Stimulated activated CD4-positive, alpha-beta T cell treated with anti-CD3 and anti-CD28 coated beads, TNF-alpha, amount 100 ng/mL, for 24 hours (primary cell): ENCODE data around the gene FAXDC2.

Experiments used
- DNase-seq, 3 experiments: peaks; one replicate each; pipeline ENCODE4 v3.0.0-alpha.2; 2020; ENCODE audit warnings: low read depth in 3 of 3

FAXDC2 gene

DNA sequence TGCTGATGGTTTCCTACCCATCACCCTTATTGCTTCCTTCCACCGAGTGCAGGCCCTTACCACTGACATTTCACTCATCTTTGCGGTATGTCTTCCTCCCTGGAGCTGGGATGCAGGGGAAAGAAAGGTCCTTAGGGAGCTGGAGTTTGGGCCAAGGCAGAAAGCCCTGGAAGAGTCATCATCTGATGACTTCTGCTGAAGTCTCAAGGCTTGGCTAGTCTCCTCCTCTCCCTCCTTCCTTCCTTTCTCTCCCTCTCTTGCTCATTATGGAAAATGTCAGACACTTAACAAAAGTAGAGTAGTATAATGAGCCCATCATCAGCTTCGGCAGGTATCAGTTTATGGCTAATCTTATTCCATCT lies 55.2 kb downstream of the FAXDC2 start:
- no peak for DNase-seq

DNA sequence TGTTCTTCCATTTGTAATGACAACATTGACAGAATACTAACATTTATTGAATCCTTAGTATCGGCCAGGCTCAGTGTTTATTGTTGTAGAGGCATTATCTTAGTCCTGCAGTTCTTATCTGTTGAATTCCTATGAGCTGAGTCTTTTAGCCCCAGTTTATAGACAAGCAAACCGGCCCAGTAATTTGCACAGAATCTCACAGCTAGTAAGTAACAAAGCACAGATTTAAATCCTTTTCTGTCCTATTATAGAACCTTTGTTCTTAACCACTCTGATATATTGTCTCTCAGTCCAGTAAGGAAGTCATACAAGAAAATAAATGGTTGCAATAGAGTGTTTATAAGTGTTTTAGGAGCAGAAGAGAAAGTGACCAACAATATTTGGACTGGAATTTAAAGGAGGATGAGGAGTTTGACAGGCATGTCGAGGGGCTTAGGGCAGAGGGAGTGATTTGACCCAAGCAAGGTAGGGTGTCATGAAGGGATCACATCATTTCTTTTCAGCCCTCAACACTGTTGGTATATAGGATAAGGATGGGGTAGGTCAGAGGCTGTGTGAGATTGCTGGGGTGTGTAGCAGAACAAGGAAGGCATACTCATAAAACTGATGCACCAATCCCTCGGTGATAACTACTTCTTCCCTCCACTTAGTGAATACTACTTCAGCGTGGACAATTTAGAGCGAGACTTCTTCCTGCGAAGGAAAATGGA lies 55.7 kb downstream of the FAXDC2 start:
- no peak for DNase-seq

DNA sequence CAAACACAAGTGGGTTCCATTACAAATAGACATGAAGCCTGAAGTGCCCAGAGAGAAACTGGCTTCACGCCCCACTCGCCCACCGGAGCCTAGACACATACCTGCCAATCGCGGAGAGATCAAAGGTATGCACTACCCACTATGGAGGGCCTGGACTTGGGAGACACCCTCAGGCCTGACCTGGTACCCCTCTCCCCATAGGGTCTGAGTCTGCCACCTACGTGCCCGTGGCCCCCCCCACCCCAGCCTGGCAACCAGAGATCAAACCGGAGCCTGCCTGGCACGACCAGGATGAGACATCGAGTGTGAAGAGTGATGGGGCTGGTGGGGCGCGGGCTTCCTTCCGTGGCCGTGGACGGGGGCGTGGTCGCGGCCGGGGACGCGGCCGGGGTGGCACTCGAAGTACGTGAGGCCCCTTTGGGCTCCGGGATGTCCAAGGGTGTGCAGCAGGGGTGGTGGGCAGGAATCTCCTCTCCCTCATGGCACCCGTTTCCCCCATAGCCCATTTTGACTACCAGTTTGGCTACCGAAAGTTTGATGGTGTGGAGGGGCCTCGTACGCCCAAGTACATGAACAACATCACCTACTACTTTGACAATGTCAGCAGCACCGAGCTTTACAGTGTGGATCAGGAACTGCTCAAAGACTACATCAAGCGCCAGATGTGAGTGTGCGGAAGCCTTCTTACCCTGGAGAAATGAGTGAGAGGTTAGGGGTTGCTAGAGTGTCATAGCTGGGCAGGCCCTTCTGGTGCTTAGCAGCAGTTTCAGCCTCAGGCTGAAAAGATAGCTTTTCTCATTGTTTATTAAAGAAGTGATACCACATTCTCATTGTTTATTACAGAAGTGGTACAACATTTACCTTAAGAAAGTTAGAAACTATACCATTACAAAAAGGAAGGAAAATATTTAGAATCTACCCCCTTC lies 56.5 kb downstream of the FAXDC2 start:
- no peak for DNase-seq

DNA sequence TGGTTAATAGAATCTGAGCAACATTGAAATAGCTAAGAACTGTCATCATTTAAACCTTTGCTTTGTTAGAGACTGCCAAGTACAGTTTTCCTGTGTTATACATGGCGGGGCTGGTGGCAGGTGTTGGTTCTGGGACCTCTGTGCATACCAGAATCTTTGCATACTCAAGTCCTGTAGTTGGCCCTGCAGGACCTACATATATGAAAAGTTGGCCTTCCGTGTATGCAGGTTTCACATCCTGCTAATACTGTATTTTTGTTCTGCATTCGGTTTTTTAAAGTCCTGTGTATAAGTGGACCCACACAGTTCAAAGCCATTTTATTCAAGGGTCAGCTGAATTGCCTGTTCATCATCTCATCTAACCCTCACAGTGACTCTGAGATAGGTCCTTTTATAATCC lies 58.9 kb downstream of the FAXDC2 start:
- no peak for DNase-seq

DNA sequence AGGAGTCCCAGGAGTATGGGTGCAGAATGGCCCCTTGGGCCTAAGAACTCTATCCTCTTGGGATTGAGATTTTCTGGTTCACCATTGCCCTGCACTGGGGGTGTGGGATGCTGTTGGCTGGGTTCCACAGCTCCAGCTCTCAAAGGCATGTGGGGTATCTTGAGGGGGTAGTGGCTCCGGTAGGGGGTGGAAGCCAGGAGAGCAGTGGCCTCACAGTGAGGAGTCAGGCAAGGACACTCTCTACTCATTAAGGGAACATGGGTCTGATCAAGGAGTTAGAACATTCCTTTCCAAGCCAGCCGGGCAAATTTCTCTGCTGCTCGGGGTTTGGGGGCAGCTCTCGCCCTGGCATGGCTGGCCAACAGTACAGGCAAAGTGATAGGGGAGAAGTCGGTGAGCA lies 62.2 kb downstream of the FAXDC2 start:
- DNase-seq, result no peak

DNA sequence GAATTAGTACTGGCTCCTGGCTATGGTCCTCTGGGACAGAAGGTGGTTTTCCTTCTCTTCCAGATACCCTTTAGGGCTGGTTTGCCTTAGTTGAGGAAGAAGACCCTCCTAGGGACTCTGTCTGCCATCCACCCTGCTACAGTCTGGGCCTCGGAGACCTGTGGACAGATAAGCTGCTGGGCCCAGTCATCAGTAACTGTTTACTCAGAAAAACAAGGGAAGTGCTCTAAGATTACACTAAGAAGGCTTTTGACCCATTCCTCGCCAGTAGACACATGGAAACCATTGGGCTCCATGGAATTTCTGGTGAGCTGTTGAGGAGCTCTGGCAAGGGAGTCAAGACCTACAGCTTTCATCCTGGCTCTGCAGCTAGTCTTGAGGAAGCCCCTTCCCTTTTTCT lies 64.0 kb downstream of the FAXDC2 start:
- no peak for DNase-seq

DNA sequence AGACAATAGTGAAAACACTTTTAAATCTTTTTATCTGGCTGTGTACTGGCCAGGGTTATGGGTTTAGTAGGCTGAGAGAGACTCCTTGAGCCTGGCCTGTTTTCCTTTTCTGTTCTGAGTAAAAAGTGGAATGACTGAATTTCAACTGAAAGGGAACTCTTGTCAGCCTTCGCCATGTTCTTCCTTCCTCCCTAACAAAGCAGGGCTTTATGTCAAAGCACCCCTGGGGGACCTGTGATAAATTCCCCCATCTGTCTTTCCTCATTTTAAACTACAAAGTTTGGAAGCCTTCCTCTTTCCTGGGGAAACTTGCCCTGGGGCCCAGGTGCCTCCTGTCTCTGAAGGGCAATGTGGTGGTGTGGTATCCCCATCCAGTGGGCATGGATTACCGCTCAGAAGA lies 65.5 kb downstream of the FAXDC2 start:
- DNase-seq, result no peak

DNA sequence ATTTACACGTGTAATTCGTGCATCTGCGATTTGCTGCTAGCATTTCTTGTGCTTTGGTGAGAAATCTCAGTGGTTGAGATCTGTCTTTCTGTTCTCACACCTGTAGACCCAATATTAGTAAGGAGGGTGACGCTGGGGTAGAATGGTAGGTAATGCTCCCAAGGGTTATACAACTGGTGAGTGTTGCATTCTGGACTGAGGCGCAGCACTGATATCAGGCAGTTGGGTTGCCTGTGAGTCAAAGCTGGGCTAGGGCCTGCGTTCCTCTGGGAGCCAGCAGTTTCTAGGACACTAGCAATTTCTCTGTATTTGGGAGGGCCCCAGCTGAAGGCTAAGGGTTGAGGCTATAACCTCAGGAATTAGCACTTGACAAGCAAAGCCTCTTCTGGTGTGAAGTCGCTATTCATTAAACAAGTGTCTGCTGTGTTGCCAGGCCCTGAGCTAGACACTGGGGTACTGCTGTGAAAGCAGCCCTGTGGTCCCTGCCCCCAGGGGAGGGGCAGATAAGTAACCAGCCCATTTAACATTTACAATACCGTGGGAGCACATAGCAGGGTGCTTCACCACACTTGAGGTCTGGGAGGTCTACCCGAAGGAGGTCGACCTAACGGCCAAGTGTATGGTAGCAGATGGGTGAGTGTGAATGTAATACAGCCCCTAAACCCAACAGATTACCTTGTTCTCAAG lies 66.5 kb downstream of the FAXDC2 start:
- DNase-seq, result no peak

DNA sequence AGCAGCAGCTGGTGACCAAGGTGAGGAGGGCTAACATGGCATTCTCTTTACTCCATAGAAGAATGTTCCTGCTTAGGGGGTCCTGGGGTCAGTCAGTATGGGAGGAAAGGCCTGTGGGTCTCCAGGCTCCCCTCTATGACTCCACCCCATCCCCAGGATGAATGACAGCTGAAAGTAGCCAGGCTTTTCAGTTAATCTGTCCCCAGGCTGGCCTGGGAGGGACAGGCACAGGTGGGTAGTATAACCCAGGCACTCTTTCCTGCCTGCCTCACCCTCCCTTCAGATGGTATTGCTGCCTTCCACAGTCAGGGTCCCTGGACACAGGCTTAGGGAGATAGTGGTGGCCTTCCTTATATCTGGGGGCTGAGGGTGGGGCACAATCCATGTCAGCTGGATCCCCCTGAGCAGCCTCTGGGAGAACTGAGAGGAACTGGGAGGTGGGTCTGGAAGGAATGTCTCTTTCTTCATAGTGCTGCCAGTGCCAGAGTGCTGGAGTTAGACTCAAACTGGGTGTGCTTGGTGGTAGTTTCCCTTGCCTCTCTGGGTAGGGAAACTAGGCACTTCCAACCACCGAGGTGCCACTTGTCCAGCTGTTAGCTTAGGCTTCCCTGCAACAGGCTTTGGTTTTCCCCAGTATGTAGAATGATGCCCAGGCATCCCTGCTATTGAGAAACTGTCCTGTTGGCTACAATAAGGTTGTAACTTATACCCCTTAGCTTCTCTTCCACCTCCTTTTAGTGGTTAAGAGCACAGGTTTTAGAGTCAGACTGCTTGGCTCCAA lies 67.4 kb downstream of the FAXDC2 start:
- no peak for DNase-seq

DNA sequence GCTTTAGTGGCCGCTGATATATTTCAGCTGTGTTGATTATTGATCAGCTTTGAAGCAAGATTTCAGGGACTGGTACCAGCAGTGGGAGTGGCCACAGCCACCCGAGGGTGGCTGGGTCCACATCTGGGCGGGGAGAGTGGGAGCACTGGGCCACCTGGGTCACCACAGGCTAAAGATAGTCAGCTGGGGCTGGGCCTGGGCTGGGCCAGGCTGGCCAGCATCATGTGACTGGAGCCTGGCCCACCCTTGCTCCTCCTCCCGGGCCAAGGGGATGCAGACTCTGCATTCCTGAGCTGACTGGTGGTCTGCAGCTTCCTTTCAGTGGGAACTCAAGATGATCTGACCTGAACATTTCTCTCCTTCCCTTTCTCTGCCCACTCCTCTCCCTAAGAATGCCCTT lies 68.1 kb downstream of the FAXDC2 start:
- no peak for DNase-seq

DNA sequence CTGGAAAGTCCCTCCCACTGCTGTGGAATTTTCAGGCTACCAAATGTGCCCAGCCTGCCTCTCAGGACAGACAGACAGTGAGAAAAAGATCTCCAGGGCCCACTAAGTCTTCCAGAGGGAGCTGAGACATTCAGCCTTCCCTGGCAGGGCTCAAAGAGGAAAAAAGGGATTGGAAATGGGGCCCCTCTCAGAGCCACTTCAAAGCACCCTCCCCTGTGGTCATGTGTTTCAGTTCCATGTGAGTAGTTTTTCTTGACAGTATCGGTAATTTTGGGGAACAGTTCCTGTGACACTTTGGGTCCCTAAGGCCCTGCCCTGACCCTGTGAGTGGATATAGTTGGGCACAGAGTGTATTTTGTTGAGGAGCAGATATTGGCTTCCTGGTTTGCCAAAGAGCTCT lies 70.3 kb downstream of the FAXDC2 start:
- no peak for DNase-seq

DNA sequence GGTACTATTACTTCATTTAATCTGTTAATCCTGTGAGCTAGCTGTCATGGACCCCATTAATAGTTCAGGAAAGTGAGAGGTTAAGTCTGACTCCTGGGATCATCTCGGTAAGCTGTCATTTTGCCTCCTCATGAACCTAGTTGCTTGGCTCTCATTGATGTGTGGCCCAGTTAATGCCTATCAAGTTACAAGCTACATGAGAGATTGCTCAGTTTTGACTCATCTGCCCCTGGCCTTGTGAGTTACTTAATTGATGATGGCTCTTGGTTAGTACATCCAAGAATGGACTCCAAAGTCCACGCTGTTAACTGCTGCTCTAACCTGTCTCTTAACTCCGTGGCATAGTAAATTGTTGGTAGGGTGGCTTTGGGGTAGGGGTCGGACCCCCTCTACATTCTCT lies 71.3 kb downstream of the FAXDC2 start:
- no peak for DNase-seq

DNA sequence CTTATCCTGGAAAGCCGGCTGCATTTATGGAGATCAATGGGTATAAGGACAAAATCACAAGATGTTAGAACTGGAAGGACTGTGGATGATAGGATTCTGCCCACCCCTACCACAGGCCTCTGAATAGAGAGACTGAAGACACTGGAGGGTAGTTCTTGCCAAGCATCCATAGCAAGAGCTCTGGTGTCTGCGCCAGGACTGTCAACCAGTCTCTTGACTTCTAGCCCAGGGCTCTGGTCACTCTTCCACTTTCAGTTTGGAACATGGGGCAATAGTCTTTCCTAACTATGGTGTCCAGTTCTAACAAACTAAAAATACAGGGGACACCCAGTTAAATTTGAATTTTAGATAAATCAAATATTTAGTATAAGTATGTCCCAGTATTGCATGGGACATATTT lies 71.9 kb downstream of the FAXDC2 start:
- no peak for DNase-seq

DNA sequence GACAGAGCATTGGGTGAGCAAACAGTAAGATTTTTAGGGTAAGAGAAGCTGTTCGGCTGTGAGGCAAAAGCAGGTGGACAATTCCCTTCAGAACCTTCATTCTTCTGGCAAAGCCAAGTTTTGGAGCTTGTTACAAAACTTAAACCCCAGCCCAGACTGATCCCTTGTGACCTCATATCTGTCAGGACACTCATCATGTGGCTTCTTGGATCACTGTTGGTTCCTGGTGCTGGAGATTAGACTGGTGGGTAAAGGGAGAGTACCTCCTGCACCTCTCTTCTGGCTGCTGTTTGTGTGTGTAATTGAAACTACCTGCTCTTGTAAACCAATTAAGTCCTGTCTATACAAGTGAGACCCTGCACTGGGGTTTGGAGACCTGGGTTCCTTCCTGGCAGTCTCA lies 74.2 kb downstream of the FAXDC2 start:
- no peak for DNase-seq

DNA sequence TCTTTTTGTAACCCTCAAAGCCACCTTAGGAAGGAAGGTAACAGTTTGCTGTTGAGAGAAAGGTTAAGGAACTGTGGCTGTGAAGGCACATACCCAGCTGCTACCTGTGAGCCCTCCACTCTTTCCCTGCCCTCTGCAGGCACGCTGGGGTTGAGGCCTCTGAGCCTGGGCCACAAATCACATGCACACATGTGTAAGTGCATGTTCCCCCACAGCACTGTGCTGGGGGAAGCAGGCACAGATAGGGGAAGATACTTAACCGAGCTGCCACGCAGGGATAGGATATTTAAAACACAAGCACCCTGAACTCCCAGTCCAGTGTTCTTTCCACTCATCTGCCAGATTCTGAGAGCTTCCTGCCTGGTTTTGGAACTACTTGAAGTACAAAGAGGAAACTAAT lies 77.1 kb downstream of the FAXDC2 start:
- DNase-seq, result no peak

DNA sequence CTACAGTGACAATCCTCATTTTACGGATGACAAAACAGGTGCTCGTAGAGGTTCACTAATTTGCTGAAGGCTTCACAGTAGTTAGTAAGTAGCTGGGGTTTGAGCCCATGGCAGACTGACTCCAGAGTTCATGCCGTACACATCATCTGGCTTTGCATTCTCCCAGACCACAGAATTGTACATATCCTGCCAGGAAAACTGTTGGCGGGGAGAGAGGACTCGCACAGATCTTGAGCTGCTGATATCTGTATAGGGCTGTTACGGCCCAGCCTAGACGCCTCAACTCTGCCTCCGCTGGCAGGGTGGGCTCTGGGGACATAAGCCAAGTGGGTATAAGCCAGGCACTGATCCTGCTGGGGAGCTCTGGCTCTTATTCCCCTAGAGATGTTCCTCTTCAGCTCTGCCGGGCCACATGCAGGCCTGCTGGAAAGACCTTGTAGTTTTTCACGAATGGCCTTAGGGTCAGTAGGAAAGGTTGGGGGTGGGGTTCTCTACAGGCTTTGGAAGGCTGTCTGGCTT lies 79.0 kb downstream of the FAXDC2 start:
- DNase-seq, result no peak

DNA sequence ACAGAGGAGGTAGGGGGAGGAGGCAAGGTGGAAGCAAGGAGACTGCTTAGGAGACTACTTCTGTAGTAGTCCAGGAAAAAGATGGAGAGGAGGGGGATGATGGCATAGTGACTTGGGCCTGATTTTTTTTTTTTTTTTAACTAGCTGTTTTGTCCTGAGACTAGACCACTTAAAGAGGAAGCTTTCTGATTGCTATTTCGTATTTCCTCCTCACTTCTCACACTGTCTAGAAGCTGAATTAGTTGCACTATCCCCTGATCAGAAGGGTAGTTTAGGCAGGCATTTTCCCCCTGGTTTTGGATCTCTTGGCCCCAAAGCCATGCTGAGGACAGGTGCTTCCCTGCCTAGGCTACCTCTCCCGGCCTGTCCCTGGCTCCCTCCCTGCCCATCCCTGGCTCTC lies 80.3 kb downstream of the FAXDC2 start:
- no peak for DNase-seq
